ENCODE results near the gene PSTPIP1. TPM values are rescaled to one million over a fixed set of nuclear protein-coding genes. Genes with fewer than 3 reads are reported as not detected.

Gene PSTPIP1
- total and polyA plus RNA-seq, 2 of the 4 experiments (the other 2 are of a cell fraction) = 0.36 to 1.1 TPM

DNA sequence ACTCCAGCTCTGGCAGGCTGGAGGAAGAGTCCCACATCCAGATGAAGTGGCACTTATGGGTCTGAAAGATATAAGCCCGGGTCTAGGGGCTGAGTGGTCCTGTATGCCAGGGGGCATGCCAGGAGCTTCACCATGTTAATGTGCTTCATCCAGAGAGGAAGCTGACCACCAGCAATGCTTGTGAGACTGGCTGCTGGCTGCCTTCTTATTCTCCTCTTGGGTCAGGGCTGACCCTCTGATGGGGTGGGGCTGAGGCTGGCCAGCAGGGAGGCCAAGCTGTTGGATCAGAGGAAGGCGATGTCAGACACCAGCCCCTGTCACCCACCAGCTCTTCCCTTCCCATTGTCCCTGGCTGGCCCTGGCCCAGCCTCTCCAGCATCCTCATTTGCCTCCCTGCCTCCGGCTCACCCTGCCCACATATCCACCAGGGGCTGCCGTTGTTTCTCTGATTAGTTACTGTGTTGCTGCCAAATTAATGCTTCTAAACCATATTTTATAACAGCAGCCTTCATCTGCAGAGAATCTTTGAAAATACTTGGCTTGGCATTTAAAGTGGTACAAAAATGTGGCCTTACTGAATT, 20.4 kb upstream of the PSTPIP1 start:
- Histone ChIP-seq H2BK15ac (ENCODE audit: low read depth, low read length) (no peak overlapping the region), H3K4me1 (ENCODE audit: control insufficient read depth, insufficient read depth, low read length) (no peaks in the 10 kb centered on the region), H4K20me1 (ENCODE audit: insufficient read depth, low read length) (no peaks in the 10 kb centered on the region), H2BK5ac (ENCODE audit: low read depth, low read length, poor library complexity, severe bottlenecking) (no peak overlapping the region), H3K4ac (ENCODE audit: low read depth, low read length) (no peak overlapping the region), H3K36me3 (ENCODE audit: control insufficient read depth, insufficient read depth, low read length) (no peaks in the 10 kb centered on the region), H3K9me1 (ENCODE audit: insufficient read depth, low read length) (no peaks in the 10 kb centered on the region), H2BK120ac (ENCODE audit: low read depth, low read length) (no peak overlapping the region), H3K23ac (ENCODE audit: low read depth, low read length) (no peak overlapping the region), H2AK9ac (replicated peaks; ENCODE audit: low read depth, low read length, poor library complexity) (no peak overlapping the region), H3K56ac (ENCODE audit: extremely low read depth, insufficient read depth, low read length) (no peak overlapping the region), H3K4me3 (ENCODE audit: insufficient read depth, low read depth, low read length) (no peak overlapping the region), H3K4me2 (ENCODE audit: low read depth, low read length) (no peak overlapping the region), H2AK5ac (ENCODE audit: low read depth, low read length) (no peak overlapping the region), H3K18ac (ENCODE audit: low read depth, low read length) (no peak overlapping the region), H2BK20ac (ENCODE audit: low read depth, low read length) (no peak overlapping the region), H3K27ac (ENCODE audit: insufficient read depth, low read length) (no peak overlapping the region), H3K27me3 (ENCODE audit: control insufficient read depth, insufficient read depth, low read length) (peaks cover 36% of the 10 kb centered on the region), H3K9ac (ENCODE audit: low read depth, low read length) (no peak overlapping the region), H3K9me3 (ENCODE audit: control insufficient read depth, insufficient read depth, low read length) (0 out of 2 replicates have a peak, but pooled peaks cover 5% of the 10 kb centered on the region), H2AFZ (replicated peaks; ENCODE audit: low read length, poor library complexity) (no peak overlapping the region), H4K91ac (ENCODE audit: insufficient read depth, low read depth, low read length) (no peak overlapping the region), H4K8ac (ENCODE audit: low read depth in 2 of 2, low read length in 2 of 2) (no peak overlapping the region), H4K5ac (ENCODE audit: low read depth, low read length) (no peak overlapping the region), H3K79me1 (ENCODE audit: low read depth in 1 of 2, low read length in 2 of 2) (no peaks in the 10 kb centered on the region), H3K14ac (replicated peaks; ENCODE audit: low read depth, low read length) (no peak overlapping the region; the same call in 1 of the 2 replicates)
- intact Hi-C loops (cut with micrococcal nuclease) = no loop called here
- dilution Hi-C loops (cut with HindIII; ENCODE audit: low sequenced_read_pairs, unreplicated experiment) = no loop called here
- TF ChIP-seq BHLHE40 (IDR thresholded peaks at IDR 0.05; ENCODE audit: low read depth, low read length) = no peak
- no peak for TF ChIP-seq MAFK (IDR thresholded peaks at IDR 0.05; ENCODE audit: low read depth, low read length)
- no peak for TF ChIP-seq NFE2L2 (IDR thresholded peaks at IDR 0.05; ENCODE audit: low read depth, low read length)
- TF ChIP-seq, protein P1, sequence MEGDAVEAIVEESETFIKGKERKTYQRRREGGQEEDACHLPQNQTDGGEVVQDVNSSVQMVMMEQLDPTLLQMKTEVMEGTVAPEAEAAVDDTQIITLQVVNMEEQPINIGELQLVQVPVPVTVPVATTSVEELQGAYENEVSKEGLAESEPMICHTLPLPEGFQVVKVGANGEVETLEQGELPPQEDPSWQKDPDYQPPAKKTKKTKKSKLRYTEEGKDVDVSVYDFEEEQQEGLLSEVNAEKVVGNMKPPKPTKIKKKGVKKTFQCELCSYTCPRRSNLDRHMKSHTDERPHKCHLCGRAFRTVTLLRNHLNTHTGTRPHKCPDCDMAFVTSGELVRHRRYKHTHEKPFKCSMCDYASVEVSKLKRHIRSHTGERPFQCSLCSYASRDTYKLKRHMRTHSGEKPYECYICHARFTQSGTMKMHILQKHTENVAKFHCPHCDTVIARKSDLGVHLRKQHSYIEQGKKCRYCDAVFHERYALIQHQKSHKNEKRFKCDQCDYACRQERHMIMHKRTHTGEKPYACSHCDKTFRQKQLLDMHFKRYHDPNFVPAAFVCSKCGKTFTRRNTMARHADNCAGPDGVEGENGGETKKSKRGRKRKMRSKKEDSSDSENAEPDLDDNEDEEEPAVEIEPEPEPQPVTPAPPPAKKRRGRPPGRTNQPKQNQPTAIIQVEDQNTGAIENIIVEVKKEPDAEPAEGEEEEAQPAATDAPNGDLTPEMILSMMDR (conservative IDR thresholded peaks at IDR 0.05; ENCODE audit: low read depth, low read length) = no peak
- TF ChIP-seq, protein P2, sequence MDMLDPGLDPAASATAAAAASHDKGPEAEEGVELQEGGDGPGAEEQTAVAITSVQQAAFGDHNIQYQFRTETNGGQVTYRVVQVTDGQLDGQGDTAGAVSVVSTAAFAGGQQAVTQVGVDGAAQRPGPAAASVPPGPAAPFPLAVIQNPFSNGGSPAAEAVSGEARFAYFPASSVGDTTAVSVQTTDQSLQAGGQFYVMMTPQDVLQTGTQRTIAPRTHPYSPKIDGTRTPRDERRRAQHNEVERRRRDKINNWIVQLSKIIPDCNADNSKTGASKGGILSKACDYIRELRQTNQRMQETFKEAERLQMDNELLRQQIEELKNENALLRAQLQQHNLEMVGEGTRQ (IDR thresholded peaks at IDR 0.05; ENCODE audit: low read depth, low read length) = no peak
- no peak for TF ChIP-seq MXI1 (IDR thresholded peaks at IDR 0.05; ENCODE audit: borderline replicate concordance, low read depth, low read length)
- no peak for TF ChIP-seq CEBPB (IDR thresholded peaks at IDR 0.05; ENCODE audit: low read depth, low read length)
- TF ChIP-seq CHD1 (IDR thresholded peaks at IDR 0.05; ENCODE audit: low read depth, low read length) = no peak
- TF ChIP-seq POLR2A (IDR thresholded peaks at IDR 0.05; ENCODE audit: low read depth, low read length) = no peak
- no peak for TF ChIP-seq RCOR1 (IDR thresholded peaks at IDR 0.05; ENCODE audit: insufficient replicate concordance, low read length)
- no peak for TF ChIP-seq MAZ (IDR thresholded peaks at IDR 0.05; ENCODE audit: borderline replicate concordance, low read depth, low read length)
- TF ChIP-seq SMC3 (IDR thresholded peaks at IDR 0.05; ENCODE audit: low read depth, low read length) = no peak
- TF ChIP-seq, protein P3, sequence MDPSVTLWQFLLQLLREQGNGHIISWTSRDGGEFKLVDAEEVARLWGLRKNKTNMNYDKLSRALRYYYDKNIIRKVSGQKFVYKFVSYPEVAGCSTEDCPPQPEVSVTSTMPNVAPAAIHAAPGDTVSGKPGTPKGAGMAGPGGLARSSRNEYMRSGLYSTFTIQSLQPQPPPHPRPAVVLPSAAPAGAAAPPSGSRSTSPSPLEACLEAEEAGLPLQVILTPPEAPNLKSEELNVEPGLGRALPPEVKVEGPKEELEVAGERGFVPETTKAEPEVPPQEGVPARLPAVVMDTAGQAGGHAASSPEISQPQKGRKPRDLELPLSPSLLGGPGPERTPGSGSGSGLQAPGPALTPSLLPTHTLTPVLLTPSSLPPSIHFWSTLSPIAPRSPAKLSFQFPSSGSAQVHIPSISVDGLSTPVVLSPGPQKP (IDR thresholded peaks at IDR 0.05; ENCODE audit: borderline replicate concordance, low read depth, low read length) = no peak
- no peak for TF ChIP-seq RAD21 (IDR thresholded peaks at IDR 0.05; ENCODE audit: low read length)
- TF ChIP-seq FOS (IDR thresholded peaks at IDR 0.05; ENCODE audit: low read depth, low read length) = no peak
- no peak for TF ChIP-seq RFX5 (IDR thresholded peaks at IDR 0.05; ENCODE audit: low read depth, low read length)
- BruUV-seq (replicated peaks) = no TSS peak
- WGBS, 2 experiments (ENCODE audit: extremely low coverage in 2 of 2, insufficient read length in 1 of 2) = no CpG with 5 or more reads among the region's 4 CpGs
- ChIA-PET POLR2A (ENCODE audit: unreplicated experiment) (no interaction called here), CTCF (no interaction called here)
- no peak for ATAC-seq (ENCODE audit: low read depth)
- in situ Hi-C loops (cut with MboI; ENCODE audit: low sequenced_read_pairs) = no loop called here
- DNase-seq = no peak
